GM19238 (cell line): ENCODE measurements around the gene PI4KA.

Experiments
- DNase-seq: peaks from one replicate; pipeline ENCODE4 v3.0.0; 2011; ENCODE audit warnings: low spot score; ENCODE audit not compliant: insufficient read length

Gene PI4KA

DNA sequence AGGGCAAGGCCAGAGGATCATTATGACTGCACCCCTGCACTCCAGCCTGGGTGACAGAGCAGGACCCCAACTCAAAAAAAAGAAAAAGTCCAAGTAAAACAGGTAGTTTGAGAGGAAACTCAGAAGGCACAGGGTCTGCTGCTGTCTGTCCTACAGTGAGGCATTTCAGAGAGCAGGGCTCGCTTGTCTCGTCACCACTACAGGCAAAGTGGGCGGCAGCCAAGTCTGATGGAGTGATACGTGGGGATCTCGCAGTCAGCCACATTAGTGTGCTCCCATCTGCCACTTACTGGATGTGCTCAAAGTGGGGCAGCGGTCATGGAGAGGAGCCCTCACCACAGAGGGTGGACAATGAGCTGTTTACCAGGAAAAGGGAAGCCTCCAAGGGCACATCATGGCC, 42.1 kb downstream of the PI4KA start:
- no peak for DNase-seq

DNA sequence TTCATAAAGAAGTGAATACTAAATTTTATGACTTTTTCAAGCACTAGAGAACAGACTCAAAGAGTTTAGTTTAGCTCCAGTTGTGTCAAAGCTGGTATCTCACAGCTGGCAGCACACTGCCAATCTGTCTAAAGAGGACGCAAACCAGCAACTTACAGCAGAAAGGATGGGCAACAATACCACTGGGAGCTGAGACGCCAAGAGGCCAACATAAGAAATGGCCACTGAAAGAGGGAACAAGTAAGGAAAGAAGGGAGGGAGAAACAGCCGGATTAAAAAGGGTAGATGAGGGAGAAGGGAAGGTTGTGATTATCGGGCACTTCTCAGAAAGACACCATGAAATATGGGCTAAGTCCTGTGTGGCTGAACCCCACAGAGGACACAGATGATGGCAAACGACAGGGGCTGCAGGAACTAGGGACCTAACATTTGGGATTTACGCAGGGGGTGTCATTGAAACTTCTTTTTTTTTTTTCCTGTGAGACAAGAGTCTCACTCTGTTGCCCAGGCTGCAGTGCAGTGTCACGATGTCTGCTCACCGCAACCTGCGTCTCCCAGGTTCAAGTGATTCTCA, 43.0 kb downstream of the PI4KA start:
- no peak for DNase-seq

DNA sequence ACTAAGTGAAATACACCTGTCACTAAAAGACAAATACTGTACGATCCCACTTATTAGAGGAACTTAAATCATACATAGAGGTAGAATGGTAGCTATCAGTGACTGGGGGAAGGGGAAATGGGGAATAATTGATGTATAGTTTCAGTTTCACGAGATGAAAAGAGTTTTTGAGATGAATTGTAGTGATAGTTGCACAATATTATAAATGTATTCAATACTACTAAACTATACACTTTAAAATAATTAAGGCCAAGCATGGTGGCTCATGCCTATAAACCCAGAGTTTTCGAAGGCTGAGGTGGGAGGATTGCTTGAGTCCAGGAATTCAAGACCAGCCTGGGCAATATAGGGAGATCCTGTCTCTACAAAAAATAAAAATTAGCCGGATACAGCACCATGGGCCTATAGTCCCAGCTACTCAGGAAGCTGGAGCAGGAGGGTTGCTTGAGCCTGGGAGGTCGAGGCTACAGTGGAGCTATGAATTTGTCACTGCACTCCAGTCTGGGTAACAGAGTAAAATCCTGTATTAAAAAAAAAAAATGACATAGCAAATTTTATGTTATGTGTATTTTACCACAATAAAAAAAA, 44.3 kb downstream of the PI4KA start:
- DNase-seq, result no peak

DNA sequence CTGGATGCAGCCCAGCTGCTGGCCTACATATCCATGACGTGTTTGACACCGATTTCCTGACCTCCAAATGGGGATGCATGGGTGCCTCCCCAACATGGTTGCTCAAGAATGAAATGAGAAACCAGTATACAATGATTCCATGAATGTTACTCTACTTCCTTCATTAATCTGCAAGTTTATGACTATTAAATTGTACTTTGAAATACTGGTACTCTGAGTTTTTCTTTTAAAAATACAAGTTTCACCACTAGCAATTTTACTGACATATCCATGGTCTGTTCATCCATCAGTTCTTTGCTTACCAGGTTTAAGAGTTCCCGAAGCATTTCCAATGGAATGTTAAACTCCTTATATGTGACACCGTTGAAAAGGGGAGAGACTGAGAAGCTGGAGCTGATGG, 45.6 kb downstream of the PI4KA start:
- no peak for DNase-seq

DNA sequence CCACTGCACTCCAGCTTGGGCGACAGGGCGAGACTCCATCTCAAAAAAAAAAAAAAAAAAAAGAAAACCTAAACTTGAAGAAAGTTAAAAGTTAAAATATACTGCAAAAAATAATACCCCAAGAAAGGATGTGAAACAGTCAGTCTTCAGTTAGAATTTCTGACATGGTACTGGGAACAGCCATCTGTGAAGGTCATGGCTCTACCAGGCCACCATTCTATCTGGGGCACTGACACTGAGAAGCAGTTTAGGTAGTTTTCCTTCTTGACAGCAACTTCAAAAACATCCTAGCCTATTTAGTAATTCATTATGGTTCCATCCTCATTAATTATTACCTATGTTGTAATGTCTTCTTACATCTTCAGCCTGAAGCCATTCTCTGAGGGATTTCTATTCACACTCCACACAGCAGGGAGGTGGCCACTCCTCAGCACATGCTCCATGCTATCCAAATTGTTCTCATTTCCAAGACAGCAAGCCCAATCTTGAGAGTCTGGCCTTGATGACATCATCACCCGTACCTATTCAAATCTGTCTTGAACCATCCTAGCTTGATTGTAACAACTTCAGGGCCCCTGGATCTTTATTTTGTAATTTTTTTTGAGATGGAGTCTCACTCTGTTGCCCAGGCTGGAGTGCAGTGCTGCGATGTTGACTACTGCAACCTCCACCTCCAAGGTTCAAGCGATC, 46.5 kb downstream of the PI4KA start:
- no peak for DNase-seq

DNA sequence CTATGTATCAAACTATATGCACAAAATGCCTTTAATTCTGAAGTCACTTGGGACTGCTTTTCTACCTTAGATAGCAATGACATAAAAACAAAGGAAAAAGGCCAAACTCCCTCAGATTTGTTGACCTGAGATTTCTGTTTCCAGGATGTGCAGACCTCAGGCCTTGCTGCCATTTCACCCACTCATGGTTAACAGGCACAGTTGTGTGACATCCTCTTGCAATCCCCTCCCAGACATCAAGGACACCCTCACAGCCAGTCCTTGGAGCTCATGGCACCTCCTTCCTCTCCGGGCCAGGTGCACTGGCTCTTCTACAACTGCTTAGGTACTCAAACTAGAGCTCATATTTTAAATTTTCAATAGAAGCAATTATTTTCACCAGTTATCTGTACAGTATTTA, 47.4 kb downstream of the PI4KA start:
- no peak for DNase-seq

DNA sequence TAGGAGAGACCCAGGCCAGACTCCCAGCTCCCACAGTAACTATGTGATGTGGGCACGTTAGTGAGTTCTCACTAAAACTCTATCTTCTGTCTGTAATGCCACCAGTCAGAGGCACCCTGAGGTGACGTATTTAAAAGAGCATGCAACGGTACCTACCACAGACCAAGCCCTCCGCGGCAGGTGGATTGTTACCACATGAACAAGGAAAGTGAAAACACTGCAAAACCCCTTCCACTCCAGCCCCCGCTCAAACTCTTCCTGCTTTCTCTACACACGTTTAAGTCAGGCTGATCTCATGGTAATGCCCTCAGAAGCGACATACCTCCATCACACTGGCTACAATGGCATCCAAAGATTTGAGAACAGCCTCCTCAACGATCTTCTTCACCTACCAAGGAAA, 48.0 kb downstream of the PI4KA start:
- DNase-seq, result no peak

DNA sequence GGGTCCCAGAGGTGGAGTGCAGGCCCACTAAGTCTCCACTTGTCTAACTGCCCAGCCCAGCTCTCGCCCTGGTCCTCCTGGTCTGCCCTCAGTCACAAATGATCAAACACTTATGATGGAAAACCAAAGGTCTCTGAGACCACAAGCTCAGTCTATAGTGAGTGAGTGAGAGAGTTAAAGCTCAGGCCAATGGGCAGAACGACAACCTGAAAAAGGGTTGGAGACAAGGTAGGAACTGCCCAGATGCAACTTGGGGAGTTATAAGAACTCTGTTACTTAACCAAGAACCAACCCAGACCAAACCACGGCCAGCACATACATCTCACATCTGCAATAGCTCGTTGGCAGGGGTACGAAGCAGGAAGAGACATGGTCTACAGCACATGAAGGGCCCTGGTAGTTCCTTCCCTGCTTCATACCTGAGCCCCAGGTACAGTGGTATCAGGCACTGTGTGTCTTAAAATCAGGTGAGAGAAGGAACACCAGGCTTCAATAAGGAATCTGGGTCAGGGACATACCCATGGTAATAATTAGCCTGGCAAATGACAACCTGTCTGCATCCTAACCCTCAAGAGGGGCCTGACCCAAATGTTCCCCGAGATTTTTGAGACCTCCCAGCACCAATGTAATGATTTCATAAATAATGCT, 48.9 kb downstream of the PI4KA start:
- DNase-seq, result no peak

DNA sequence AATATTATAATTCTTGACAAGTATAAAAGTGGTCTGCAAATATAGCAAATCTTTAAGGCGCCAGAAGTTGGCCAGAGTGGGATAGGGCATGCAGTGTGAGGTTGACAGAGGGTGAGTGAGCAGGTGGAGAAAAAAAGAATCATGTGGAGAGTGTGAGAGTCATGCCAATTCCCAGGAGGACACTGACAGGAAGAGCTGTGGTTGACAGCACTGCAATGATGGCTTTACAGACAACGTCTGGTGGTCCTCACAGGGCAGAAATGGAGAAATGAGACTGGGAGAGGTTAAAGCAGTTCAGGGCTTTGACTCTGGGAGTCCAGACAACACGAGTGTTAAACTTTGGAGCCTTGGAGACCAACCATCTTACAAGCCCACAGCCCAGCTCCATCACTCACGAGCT, 49.8 kb downstream of the PI4KA start:
- DNase-seq, result no peak

DNA sequence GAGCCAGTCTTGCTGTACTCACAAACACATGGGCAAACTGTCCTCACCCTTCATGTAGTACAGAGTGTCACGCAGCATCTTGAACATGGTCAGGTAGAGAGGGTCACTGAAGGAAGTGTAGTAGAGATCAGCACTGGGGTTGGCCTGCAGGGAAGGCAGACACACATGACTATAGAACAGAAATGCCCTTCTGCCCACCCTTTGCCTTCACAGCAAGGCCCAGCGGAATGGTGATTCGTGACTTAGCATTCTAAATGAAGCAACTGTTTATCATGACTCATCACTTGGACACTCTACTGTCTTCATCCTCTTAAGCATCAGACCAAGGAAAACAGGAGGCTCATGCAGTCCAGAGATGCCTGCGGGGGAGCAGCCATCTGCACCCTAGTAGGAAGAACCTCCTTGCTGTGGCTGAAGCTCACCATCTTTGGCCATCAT, 51.3 kb downstream of the PI4KA start:
- no peak for DNase-seq

DNA sequence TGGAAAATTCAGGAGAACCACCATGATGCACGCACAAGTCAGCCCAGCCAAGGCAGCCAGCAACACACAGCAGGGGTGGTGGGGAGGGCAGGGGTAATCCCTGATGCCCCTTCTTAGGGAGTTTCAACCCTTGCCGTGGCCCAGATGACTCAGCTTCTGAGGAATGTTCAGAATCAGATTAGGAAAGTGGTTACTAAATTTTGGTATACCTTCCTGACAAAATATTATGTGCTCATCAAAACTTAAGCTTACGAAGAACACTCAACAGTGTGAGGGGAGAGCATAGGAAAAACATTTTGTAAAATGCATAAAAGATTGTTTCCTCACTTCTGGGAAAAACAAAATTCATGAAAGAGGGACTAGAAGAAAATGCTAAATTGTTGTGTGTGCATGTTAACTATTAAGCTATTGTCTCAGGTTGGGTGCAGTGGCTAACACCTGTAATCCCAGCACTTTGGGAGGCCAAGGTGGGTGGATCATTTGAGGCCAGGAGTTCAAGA, 52.6 kb downstream of the PI4KA start:
- no peak for DNase-seq

DNA sequence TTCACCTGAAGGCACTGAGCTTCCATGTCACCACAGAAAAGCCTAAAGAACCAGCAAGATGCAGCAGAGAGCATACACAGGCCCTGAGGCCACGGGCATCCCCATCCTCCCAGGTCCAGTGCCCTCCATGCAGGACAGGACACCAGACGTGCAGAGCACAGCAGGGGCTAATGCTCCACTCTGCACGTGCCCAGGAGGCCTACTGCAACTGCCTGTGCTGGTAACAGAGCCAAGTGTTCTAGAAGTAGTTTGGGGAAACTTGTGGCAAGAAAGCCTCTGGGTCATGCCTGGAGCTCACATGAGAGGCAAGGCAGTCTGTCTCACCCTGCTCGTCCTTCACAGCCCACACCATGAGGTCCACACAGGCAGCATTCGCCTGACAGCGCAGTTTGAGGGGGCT, 54.0 kb downstream of the PI4KA start:
- no peak for DNase-seq

DNA sequence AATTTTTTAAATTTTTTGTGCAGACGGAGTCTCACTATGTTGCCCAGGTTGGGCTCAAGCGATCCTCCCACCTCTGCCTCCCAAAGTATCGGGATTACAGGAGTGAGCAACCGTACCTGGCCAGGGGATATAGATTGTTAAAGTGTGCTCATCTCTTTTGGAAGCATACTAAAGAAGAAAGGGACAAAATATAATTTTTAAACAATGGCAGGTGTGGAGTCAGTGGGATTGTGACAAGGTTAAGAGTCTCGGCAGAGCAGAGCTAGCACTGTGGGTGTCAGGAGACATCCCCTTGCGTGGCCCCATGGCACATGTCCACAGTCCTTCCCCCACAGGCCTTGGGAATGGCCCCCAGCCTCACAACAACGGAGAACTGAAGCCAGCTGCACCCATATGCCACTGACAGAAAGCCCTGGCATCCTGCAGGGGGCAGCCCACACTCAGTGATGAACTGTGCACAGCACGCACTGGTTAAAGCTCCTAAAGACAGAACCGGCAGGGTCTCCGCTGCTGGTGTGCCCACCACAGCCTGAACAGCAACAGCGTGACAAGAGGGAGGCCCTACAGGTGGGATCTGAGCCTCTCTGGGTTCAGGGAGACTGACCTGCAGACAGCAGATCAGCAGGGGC, 54.8 kb downstream of the PI4KA start:
- DNase-seq, result no peak

DNA sequence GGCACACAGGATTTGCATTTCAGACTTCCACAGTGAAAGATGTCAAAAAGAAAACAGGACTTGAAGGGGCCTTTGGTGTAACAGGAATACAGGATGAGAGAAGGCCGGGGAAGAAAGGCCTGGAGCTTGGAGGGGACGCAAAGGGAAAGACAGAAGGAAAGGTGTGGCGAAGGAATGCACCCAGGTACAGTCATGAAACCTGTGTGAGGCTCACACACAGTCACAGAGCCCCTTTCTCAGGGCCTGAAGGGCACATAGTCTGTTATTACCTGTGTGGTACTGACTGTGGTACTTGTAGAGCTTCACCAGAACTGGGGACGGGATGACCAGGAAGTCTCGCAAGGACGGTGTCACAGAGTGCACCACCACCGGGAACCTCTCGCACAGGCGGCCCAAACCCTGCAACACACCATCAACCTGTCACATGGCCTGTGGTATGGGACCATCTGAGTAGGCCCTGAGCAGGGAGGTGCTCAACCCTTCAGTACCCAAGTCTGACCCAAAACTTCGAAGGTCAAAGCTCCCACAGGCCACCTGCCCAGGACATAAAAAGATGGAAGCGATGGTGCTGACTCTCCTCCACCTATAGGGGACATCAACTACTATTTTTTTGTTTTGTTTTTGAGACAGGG, 55.6 kb downstream of the PI4KA start:
- no peak for DNase-seq

DNA sequence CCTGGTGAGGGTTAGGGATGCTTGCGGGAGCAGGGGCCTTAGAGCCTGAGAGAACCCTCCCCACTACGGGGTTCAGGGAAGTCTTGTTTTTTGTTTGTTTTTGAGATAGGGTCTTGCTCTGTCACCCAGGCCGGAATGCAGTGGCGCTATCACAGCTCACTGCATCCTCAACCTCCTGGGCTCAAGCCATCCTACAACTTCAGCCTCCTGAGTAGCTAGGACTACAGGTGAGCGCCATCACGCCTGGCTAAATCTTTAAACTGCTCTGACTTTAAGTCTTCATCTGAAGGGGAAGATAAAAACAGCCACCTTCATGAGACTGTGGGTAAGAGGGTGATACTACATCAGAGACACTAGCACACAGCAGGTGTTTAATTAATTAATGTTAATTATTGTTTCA, 56.2 kb downstream of the PI4KA start:
- DNase-seq, result no peak

DNA sequence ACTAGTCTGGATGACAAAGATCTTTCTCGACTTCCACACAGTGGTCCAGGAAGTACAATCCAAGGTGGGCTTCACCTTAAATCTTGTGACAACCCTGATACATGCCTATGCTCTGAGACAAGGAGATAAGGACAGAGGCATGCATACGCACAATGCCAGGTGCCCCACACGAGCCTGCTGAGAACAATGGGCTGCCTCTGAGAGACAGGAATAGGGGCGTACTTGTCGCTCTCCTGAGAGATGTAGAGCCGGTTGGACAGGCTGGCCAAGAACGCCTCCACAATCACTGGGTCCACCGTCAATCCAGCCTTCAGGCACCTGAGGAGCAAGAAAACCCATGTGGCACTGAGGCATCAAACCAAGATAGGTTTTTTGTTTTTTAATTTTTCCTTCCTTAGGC, 59.2 kb downstream of the PI4KA start:
- no peak for DNase-seq

DNA sequence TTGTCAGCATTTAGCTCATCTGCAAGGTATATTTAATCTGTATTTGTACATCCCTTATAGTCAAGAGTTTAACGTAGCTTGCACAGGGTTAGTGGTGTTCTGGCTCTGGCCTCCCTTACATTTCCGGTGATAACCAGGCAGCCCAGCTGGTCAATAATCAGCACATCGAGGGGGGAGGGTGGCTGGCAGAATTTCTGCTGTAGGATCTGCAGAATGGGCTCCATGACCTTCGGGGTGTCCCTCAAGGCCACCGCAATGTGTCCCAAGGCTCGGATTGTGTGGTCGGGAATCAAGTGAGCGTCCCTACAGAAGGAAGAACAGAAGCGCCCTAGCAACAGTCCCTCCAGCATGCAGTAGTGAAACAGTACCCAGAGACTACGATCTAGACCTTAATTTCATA, 59.6 kb downstream of the PI4KA start:
- DNase-seq, result no peak

DNA sequence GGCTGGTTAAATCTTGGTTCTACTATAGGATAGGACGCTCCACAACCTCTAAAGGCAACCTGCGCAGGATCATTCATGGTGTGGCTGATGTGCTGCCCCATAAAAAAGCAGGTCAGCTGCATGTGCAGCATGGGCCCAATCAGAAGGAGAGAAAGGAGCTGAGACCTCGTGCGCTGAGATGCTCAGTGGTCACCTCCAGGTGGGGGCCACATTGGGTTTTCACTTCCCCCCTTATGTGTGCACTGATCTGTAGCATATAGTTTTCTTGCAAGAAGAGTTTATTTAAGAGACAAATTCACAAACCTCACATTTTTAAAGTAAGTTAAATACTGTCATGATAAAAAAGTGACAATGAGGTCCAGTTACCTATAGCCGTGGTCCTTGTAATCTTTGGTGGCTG, 60.4 kb downstream of the PI4KA start:
- no peak for DNase-seq

DNA sequence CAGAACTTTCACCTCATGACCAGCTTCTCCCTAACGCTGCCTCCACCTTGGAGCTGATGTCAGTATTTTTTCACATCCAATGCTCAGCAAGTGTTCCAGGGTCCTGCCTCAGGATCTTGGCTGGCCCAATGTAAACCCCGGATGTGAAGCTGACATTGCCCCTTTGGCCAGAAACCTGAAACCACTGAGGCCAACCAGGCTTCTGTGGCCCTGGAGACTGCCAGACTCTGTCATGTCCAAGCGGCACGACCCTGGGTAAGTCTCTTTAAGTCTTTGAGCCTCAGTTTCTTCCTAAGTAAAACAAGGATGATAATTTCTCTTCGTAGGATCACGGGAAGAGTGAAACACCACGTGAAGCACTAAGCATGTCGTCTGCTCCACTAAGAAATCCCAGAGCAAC, 61.9 kb downstream of the PI4KA start:
- no peak for DNase-seq

DNA sequence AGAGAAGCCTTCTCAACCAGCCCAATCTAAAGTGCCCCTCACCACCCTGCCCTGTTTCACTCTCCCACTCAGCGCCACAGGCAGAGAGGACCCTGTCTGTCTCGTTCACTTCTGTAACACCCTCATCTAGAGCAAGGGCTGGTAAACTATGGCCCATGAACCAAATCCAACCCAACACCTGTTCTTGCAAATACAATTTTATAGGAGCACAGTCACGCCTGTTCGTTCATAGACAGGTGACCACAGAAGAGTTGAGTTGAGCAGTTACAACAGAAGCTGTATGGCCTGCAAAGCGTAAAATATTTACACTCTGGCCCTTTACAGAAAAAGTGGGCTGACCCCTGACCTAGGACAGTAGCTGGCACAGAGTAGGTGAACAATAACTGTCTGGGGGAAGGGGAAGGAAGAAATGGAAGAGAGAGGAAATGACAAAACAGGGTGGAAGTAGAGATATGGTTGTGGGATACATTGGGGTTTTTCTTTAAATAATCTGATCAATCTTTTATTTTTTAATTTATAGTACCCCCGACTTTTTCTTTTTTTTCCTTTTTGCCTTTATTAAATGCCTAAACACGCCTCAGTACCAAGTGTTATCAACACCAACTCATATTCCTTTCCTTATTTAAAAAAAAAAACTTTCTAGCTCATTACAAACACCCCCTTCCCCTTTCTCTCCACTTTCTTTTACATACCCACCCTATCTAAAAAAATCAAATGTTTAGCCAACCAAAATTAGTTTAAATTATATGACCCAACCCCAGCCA, 63.8 kb downstream of the PI4KA start:
- no peak for DNase-seq
